Measurements from ENCODE around the gene IGLON5.

- no peak for TF ChIP-seq FOXM1 (IDR thresholded peaks at IDR 0.05; ENCODE audit: borderline replicate concordance)
- TF ChIP-seq FOXA1 (IDR thresholded peaks at IDR 0.05), result no peak
- no peak for TF ChIP-seq ARNT (IDR thresholded peaks at IDR 0.05)
These were observed 31.5 kb downstream of the IGLON5 start for GRCh38 chr19:51342631-51343569.
